ENCODE data around the gene KLHL21.

- TF ChIP-seq, protein P1, sequence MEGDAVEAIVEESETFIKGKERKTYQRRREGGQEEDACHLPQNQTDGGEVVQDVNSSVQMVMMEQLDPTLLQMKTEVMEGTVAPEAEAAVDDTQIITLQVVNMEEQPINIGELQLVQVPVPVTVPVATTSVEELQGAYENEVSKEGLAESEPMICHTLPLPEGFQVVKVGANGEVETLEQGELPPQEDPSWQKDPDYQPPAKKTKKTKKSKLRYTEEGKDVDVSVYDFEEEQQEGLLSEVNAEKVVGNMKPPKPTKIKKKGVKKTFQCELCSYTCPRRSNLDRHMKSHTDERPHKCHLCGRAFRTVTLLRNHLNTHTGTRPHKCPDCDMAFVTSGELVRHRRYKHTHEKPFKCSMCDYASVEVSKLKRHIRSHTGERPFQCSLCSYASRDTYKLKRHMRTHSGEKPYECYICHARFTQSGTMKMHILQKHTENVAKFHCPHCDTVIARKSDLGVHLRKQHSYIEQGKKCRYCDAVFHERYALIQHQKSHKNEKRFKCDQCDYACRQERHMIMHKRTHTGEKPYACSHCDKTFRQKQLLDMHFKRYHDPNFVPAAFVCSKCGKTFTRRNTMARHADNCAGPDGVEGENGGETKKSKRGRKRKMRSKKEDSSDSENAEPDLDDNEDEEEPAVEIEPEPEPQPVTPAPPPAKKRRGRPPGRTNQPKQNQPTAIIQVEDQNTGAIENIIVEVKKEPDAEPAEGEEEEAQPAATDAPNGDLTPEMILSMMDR (IDR thresholded peaks at IDR 0.05) = no peak
- no peak for TF ChIP-seq POLR2A (IDR thresholded peaks at IDR 0.05)
- TF ChIP-seq EP300 (IDR thresholded peaks at IDR 0.05) = no peak
These were observed 11.4 kb downstream of the KLHL21 start for GRCh38 chr1:6591222-6591621.
